HG03342 (cell line): ENCODE data around the gene AP4S1.
"Not testable (repeated sequence)": the region's sequence is repeated elsewhere in the genome, so short reads cannot be mapped to it uniquely, and the experiment has no call there.

Experiments
- ATAC-seq: cut with Tn5 transposase; IDR thresholded peaks from one replicate; pipeline ENCODE4 v1.9.1; 2021; ENCODE audit warnings: mild to moderate bottlenecking, moderate library complexity; ENCODE audit not compliant: unreplicated experiment

The AP4S1 gene

DNA sequence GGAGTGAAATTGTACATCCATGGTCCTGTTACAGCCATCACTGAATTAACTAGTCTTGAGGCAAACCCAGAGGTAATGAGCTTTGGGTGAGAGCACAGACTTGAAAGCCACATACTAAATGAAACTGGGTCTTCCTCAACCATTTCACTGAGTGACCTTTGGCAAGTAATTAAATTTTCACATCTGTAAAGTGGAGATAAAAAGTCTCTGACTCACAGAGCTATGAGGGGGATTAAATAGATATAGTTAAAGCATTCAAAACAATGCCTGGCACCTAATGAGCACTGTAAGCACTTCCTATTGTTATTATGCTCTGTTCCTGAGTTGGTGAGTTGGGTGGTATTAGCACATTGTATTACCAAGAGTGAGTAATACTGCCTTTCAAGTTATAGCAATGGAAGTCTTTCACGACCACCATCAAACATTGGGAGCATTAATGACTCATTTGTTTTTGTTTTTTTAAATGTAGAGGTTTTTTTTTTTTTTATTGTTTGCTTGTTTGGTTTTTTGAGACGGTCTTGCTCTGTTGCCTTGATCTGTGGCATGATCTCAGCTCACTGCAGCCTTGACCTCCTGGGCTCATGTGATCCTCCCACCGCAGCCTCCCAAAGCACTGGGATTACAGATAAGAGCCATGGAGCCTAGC is 13.2 kb downstream of the AP4S1 start:
- no peak for ATAC-seq

- ATAC-seq: no peak
Observed at GRCh38 chr14:31042300-31042699, 16.9 kb downstream of the AP4S1 start.

DNA sequence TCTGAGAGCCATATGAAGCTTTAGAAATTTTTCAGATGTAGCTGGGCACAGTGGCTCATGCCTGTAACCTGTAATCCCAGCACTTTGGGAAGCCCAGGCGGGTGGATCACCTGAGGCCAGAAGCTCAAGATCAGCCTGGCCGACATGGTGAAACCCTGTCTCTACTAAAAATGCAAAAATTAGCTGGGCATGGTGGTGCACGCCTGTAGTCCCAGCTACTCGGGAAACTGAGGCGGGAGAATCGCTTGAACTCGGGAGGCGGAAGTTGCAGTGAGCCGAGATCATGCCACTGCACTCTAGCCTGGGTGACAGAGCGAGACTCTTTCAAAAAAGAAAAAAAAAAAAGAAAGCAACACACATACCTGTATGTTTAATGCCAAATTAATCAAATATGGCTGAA is 17.4 kb downstream of the AP4S1 start:
- not testable (repeated sequence) for ATAC-seq

DNA sequence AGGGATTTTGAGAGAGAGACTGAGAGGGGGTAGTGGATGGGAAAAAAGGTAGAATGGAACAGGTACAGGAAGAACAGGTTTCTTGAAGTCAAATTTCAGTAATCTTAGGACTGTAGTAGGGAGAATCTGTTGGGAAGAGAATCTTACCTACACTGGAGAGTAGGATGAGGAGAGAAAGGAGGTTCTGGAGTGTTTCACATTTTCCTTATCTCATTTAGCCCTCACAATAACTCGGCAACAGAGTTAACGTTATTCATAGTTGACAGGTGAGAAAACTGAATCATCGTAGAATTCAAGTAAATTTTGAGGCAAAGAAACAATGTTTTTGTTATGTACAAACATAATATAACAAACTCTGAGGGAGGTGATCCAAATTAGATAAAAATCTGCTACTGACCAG is 17.9 kb downstream of the AP4S1 start:
- no peak for ATAC-seq

DNA sequence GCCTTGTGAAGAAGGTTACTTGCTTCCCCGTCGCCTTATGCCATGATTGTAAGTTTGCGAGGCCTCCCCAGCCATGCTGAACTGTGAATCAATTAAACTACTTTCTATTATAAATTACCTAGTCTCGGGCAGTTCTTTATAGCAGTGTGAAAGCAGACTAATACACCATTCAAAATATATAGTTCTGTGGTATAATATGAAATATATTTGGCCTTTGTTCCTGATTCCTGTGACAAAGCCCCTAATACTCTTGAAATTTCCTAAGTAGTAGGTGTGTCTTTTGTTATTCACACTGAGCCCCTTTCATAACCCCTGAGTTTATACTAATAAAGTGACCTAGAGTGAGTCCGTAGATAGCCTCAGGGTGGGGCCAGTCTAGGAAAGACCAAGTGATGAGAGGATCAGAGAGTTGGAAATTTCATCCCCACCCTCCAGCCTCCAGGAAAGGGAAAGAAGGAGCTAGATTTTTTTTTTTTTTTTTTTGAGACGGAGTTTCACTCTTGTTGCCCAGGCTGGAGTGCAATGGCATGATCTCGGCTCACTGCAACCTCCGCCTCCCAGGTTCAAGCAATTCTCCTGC is 20.1 kb downstream of the AP4S1 start:
- ATAC-seq: no peak

DNA sequence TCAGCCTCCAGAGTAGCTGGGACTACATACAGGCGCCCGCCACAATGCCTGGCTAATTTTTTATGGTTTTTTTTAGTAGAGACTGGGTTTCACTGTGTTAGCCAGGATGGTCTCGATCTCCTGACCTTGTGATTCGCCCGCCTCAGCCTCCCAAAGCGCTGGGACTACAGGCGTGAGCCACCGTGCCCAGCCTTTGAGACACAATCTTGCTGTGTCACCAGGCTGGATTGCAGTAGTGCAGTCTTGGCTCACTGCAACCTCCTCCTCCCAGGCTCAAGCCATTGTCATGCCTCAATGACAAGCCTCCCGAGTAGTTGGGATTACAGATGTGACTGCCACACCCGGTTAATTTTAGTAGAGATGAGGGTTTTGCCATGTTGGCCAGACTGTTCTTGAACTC is 22.1 kb downstream of the AP4S1 start:
- no peak for ATAC-seq

- no peak for ATAC-seq
Observed at GRCh38 chr14:31051023-31051422, 25.6 kb downstream of the AP4S1 start.

GRCh38 chr14:31051511-31051910 is 26.1 kb downstream of the AP4S1 start:
- ATAC-seq: no peak

DNA sequence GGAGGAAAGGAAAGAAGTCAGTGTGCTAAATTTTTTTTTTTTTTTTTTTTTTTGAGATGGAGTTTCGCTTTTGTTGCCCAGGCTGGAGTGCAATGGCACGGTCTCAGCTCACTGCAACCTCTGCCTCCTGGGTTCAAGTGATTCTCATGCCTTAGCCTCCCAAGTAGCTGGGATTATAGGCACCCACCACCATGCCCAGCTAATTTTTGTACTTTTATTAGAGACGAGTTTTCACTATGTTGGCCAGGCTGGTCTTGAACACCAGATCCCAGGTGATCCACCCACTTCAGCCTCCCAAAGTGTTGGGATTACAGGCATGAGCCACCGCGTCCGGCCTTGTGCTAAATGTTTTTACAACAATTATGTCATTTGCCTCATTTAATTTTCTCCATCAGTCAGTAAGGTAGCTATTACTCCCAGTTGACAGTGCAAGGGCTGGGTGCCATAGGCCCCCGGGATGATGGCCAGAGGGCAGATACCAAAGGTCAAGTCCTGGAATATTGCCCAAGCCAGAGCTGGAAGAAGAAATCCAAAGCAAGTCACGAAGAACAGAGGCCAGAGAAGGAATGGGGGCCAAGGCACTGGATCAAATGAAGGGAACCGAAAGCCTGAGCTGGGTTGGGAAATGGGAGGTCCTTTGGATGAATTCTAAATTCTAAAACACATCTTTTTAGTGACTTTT is 27.6 kb downstream of the AP4S1 start:
- ATAC-seq: not testable (repeated sequence)

DNA sequence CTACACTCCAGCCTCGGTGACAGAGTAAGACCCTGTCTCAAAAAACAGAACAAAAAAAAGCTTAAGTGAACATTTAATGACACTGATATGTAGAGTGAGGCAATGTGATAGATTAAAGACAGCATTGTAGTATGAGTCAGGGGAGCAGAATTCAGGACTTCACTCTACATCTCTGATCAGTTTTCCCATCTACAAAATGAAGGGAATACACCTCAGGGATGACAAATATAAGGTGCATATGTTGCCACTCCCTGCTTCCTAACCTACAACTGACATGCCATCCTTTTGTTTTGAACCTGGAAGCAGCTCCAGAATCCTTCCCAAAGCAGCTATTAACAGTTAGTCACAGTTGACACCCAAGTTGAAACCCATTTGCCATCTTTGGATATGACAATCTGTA is 31.6 kb downstream of the AP4S1 start:
- no peak for ATAC-seq

GRCh38 chr14:31057701-31058364 is 32.4 kb downstream of the AP4S1 start:
- ATAC-seq: no peak

DNA sequence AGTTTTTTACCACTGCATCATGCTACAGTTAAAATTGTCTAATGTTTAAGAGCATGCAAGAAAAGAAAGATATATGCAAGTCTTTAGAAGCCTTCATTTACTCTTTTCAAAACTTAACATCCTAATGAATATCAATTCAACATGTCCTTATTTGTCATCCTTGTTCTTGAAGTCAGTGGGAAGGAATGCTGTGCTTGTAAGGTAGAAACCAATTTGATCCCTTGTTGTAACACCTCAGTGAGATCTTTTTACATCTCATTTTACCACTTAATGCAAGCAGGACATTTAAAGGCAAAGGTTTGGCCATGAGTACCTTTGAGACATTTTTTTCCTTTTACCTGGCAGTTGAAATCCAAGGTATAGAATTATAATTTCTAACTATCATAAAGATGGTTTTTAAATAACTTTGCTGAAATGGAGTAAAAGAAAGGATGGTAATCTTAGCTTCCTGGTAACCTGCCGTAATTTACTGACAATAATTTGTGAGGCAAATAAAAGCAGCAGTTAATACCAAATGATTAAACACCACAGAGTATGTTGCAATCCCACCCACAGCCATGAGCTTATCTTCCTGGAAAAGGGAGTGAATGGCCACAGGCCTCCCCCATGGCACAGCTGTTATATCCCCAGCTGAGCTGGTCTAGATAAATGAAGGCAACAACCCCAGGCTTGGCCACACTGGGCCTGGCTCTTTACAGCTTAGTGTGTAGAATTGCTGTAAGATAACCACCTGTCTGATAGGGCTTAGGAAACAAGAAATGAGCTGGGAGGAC is 33.9 kb downstream of the AP4S1 start:
- ATAC-seq: no peak

DNA sequence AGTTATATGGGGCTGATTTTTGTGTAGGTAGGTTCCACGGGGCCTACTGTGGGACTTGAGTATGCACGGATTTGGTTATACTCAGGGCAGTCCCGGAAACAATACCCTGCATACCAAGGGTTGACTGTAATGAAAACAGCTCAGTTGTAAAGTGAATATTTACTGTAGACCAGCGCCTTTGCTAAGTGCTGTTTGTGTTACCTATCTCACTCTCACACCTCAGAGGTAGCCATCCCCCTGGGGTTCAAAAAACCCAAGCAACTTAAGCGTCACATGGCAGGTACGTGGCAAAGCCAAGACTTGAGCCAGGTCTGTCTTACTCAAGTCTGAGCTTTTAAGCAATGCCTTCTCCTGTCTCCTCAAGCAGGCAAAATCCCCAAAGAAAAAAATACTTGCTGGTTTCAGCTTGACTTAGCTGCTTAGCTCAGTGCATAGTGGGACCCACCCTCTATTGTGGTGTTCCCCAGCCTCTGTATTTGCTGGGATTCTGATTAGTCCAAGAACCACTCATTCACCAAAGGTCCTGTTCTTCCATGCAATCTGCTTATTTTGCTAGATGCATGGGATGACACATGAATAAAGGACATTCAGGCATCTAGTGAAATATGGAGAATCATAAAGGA is 34.9 kb downstream of the AP4S1 start:
- ATAC-seq: no peak

DNA sequence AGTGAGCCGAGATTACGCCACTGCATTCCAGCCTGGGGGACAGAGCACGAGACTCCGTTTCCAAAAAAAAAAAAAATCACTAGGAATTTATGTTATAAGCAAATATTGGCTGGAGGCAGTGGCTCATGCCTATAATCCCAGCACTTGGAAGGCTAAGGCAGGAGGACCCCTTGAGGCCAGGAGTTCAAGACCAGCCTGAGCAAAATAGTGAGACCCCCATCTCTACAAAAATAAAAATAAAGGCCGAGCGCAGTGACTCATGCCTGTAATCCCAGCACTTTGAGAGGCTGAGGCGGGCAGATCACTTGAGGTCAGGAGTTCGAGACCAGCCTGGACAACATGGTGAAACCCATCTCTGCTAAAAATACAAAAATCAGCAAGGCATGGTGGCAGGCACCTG is 37.5 kb downstream of the AP4S1 start:
- not testable (repeated sequence) for ATAC-seq

- no peak for ATAC-seq
Observed at GRCh38 chr14:31068235-31068634, 42.8 kb downstream of the AP4S1 start.

GRCh38 chr14:31069343-31069742 is 43.9 kb downstream of the AP4S1 start:
- ATAC-seq: no peak

- no peak for ATAC-seq
Observed at GRCh38 chr14:31070431-31070830, 45.0 kb downstream of the AP4S1 start.

DNA sequence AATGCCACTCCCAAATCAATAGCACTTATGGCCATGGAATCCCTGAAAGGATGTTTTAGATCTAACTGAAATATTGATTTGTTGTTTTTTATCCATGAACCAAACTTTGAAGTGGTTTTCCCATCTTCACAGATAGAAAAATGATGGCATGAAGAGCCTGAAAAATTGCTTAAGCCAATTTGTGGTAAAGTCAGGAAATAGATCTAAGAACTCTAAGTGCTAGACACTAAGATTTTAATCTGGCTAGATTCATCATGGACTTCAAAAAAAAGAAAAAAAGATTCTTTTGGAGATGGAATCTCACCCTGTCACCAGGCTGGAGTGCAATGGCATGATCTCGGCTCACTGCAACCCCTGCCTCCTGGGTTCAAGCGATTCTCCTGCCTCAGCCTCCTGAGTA is 45.7 kb downstream of the AP4S1 start:
- no peak for ATAC-seq

DNA sequence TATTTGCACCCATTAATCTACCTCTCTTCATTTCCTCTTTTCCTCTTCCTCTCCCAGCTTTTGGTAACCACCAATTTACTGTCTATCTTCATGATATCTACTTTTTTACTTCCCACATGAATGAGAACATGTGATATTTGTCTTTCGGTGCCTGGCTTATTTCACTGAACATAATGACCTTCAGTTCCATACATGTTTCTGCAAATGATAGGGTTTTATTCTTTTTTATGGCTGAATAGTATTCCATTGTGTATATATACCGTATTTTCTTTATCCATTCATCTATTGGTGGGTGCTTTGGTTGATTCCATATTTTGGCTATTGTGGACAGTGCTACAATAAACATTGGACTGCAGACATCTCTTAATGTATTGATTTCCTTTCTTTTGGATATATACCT is 49.7 kb downstream of the AP4S1 start:
- no peak for ATAC-seq

- ATAC-seq: no peak
Observed at GRCh38 chr14:31078766-31079165, 53.3 kb downstream of the AP4S1 start.

GRCh38 chr14:31080056-31080455 is 54.6 kb downstream of the AP4S1 start:
- ATAC-seq: no peak
